ENCODE measurements around the gene LRRC31.

- TF ChIP-seq POLR2A (IDR thresholded peaks at IDR 0.05; ENCODE audit: low read depth) (no peak), CTCF (IDR thresholded peaks at IDR 0.05) (no peak), EP300 (IDR thresholded peaks at IDR 0.05) (no peak), POLR2AphosphoS5 (IDR thresholded peaks at IDR 0.05) (no peak)
Measured at GRCh38 chr3:169809230-169809795, 60.4 kb downstream of the LRRC31 start.

Data from esophagus muscularis mucosa (tissue), 4 donors.